HepG2 (cell line): ENCODE data around the gene RMRP. TPM values are rescaled to one million over a fixed set of nuclear protein-coding genes. Genes with fewer than 3 reads are reported as not detected.
A peak's percentile ranks its signal among the peaks of the same experiment; 100 is the strongest.

Source experiments
- ETS1 ChIP-seq: sonication (generic); formaldehyde crosslinking; IDR thresholded peaks from 2 replicates; pipeline ENCODE4 v1.4.0; 2020; ENCODE audit warnings: missing genetic modification reagents
- ETV5 ChIP-seq: IDR thresholded peaks from 2 replicates; pipeline ENCODE4 v1.6.1; 2018; ENCODE audit warnings: missing biosample characterization, missing genetic modification reagents, inconsistent platforms, borderline replicate concordance
- FLYWCH1 ChIP-seq: sonication (generic); formaldehyde crosslinking; IDR thresholded peaks from 2 replicates; pipeline ENCODE4 v1.8.1; 2023; ENCODE audit warnings: mild to moderate bottlenecking, missing genetic modification reagents
- IRF2 ChIP-seq: IDR thresholded peaks from 2 replicates; pipeline ENCODE4 v1.6.1; 2018; ENCODE audit warnings: missing genetic modification reagents, missing compliant biosample characterization
- IRF9 ChIP-seq: sonication (generic); formaldehyde crosslinking; IDR thresholded peaks from 2 replicates; pipeline ENCODE4 v1.8.0; 2022; ENCODE audit warnings: missing genetic modification reagents, mild to moderate bottlenecking, borderline replicate concordance
- NFAT5 ChIP-seq: sonication (generic); formaldehyde crosslinking; IDR thresholded peaks from 2 replicates; pipeline ENCODE4 v1.4.0; 2020; ENCODE audit warnings: missing genetic modification reagents
- SRF ChIP-seq: IDR thresholded peaks from 2 replicates; pipeline ENCODE4 v1.6.1; 2011; ENCODE audit warnings: mild to moderate bottlenecking, low read depth, low read length, moderate library complexity
- THAP11 ChIP-seq: IDR thresholded peaks from 2 replicates; pipeline ENCODE4 v1.6.1; 2016; ENCODE audit warnings: missing biosample characterization, missing genetic modification reagents
- THAP8 ChIP-seq: sonication (generic); formaldehyde crosslinking; IDR thresholded peaks from 2 replicates; pipeline ENCODE4 v1.5.1; 2020; ENCODE audit warnings: missing genetic modification reagents, mild to moderate bottlenecking, borderline replicate concordance
- YEATS2 ChIP-seq: sonication (generic); formaldehyde crosslinking; IDR thresholded peaks from 2 replicates; pipeline ENCODE4 v1.4.0; 2020; ENCODE audit warnings: missing genetic modification reagents, borderline replicate concordance
- ZBTB44 ChIP-seq: sonication (generic); formaldehyde crosslinking; IDR thresholded peaks from 2 replicates; pipeline ENCODE4 v1.4.0; 2020; ENCODE audit warnings: missing genetic modification reagents
- ZBTB7B ChIP-seq: sonication (generic); formaldehyde crosslinking; IDR thresholded peaks from 2 replicates; pipeline ENCODE4 v1.4.0; 2020; ENCODE audit warnings: missing genetic modification reagents
- ZNF24 ChIP-seq: fragments of 450-650 bp; IDR thresholded peaks from 2 replicates; pipeline ENCODE4 v1.6.1; 2017; ENCODE audit warnings: antibody characterized with exemption, mild to moderate bottlenecking
- ZNF713 ChIP-seq: sonication (generic); formaldehyde crosslinking; IDR thresholded peaks from 2 replicates; pipeline ENCODE4 v1.4.0; 2020; ENCODE audit warnings: mild to moderate bottlenecking, missing genetic modification reagents
- ZNF780A ChIP-seq: sonication (generic); formaldehyde crosslinking; IDR thresholded peaks from 2 replicates; pipeline ENCODE4 v1.8.0; 2022; ENCODE audit warnings: mild to moderate bottlenecking, missing genetic modification reagents, moderate library complexity
- ZUFSP ChIP-seq: sonication (generic); formaldehyde crosslinking; IDR thresholded peaks from 2 replicates; pipeline ENCODE4 v1.9.0; 2021; ENCODE audit warnings: missing genetic modification reagents, mild to moderate bottlenecking, borderline replicate concordance
- polyA plus RNA-seq, 8 experiments: library from polyadenylated mRNA; depleted of rRNA in 3 of 8; stranded (reverse) in 7 of 8; unstranded in 1 of 8; fragments of >200 nt; fragmentation: Illumina TruSeq in 4 of 8; extraction: Trizol in 4 of 8; gene quantifications; 2 replicates each; pipeline versions ENCODE4 v1.2.1 to v1.2.3, GENCODE V29; 2011 to 2016; ENCODE audit warnings: low read depth in 4 of 8, missing spikeins in 1 of 8, mixed read lengths in 1 of 8; ENCODE audit not compliant: insufficient read depth in 1 of 8
- total RNA-seq, 5 experiments: library from RNA; depleted of rRNA; stranded (reverse); fragments of >200 nt; fragmentation: Illumina TruSeq; extraction: Trizol; gene quantifications; 2 replicates each; pipeline ENCODE4 v1.2.3, GENCODE V29; 2016; ENCODE audit warnings: low read depth in 1 of 5

Gene RMRP
- total and polyA plus RNA-seq, 2 of the 13 experiments (the other 11 are each of a cell fraction or from before 2014, with no cell fraction given), result 51.4 to 4,025 TPM

- TF ChIP-seq ZBTB44 (CRISPR knock-in tag), result peak; percentile 43; the same call in 1 of the 2 replicates
- TF ChIP-seq ZNF780A (CRISPR knock-in tag), result peak; percentile 98
- TF ChIP-seq THAP11 (CRISPR knock-in tag), result peak; percentile 86
- TF ChIP-seq ETS1 (CRISPR knock-in tag), result 0 out of 2 replicates have a peak, but pooled peaks have one; percentile 43
- no peak for TF ChIP-seq SRF
- TF ChIP-seq IRF9 (CRISPR knock-in tag), result peak; percentile 48; the same call in 1 of the 2 replicates
- peak; percentile 25; the same call in 1 of the 2 replicates for TF ChIP-seq IRF2
- TF ChIP-seq ZNF713 (CRISPR knock-in tag), result no peak
- 0 out of 2 replicates have a peak, but pooled peaks have one; percentile 75 for TF ChIP-seq ZBTB7B
- TF ChIP-seq ZUFSP (CRISPR knock-in tag), result no peak
- peak; percentile 65; the same call in 1 of the 2 replicates for TF ChIP-seq YEATS2
- TF ChIP-seq ZNF24, result no peak
- TF ChIP-seq THAP8, result peak; percentile 85
- TF ChIP-seq ETV5, result peak; percentile 97
- TF ChIP-seq FLYWCH1 (CRISPR knock-in tag), result 0 out of 2 replicates have a peak, but pooled peaks have one; percentile 48
- no peak for TF ChIP-seq NFAT5
Measured at GRCh38 chr9:35664531-35665470, 7.0 kb upstream of the RMRP start, which contains the start of gene ARHGEF39 (continued).
